Activated CD8-positive, alpha-beta memory T cell treated with anti-CD3 and anti-CD28 coated beads, Interleukin-2, amount 50 U/mL, for 24 hours (primary cell): ENCODE data around the gene TM4SF20.
A peak's percentile ranks its signal among the peaks of the same experiment; 100 is the strongest.
"Not testable (repeated sequence)": the region's sequence is repeated elsewhere in the genome, so short reads cannot be mapped to it uniquely, and the experiment has no call there.

Experiments
- DNase-seq: peaks from one replicate; pipeline ENCODE4 v3.0.0-alpha.2; 2020; ENCODE audit errors: extremely low read depth

The TM4SF20 gene

GRCh38 chr2:227367427-227367795 lies 11.7 kb downstream of the TM4SF20 start:
- no peak for DNase-seq

- no peak for DNase-seq
These were observed 12.2 kb downstream of the TM4SF20 start for GRCh38 chr2:227366769-227367426.

- no peak for DNase-seq
These were observed 13.3 kb downstream of the TM4SF20 start for GRCh38 chr2:227365833-227366232.

- DNase-seq = not testable (repeated sequence)
These were observed 14.4 kb downstream of the TM4SF20 start for GRCh38 chr2:227364585-227365263.

GRCh38 chr2:227363756-227364155 lies 15.3 kb downstream of the TM4SF20 start:
- no peak for DNase-seq

GRCh38 chr2:227360351-227360750 lies 18.8 kb downstream of the TM4SF20 start:
- DNase-seq = no peak

GRCh38 chr2:227351639-227352038 lies 27.5 kb downstream of the TM4SF20 start:
- no peak for DNase-seq

GRCh38 chr2:227349989-227350612 lies 29.0 kb downstream of the TM4SF20 start:
- DNase-seq = no peak

GRCh38 chr2:227348324-227348723 lies 30.8 kb downstream of the TM4SF20 start:
- DNase-seq = no peak

- DNase-seq = no peak
These were observed 32.0 kb downstream of the TM4SF20 start for GRCh38 chr2:227347117-227347516.

- DNase-seq = no peak
These were observed 34.9 kb downstream of the TM4SF20 start for GRCh38 chr2:227344231-227344630.

GRCh38 chr2:227341553-227341952 lies 37.6 kb downstream of the TM4SF20 start:
- DNase-seq = no peak

- DNase-seq = no peak
These were observed 39.0 kb downstream of the TM4SF20 start for GRCh38 chr2:227340106-227340505.

- DNase-seq = no peak
These were observed 40.0 kb downstream of the TM4SF20 start for GRCh38 chr2:227339098-227339599.

- DNase-seq = no peak
These were observed 41.7 kb downstream of the TM4SF20 start for GRCh38 chr2:227337442-227337841.

- no peak for DNase-seq
These were observed 43.4 kb downstream of the TM4SF20 start for GRCh38 chr2:227335713-227336112.

GRCh38 chr2:227326783-227327182 lies 52.3 kb downstream of the TM4SF20 start:
- no peak for DNase-seq

- no peak for DNase-seq
These were observed 53.3 kb downstream of the TM4SF20 start for GRCh38 chr2:227325839-227326195.

GRCh38 chr2:227324995-227325838 lies 53.9 kb downstream of the TM4SF20 start, which contains the start of gene MFF:
Gene MFF, plus strand, starts transcription at chr2:227325251. Its CDS starts 5,415 bp downstream, at chr2:227330666.
- DNase-seq = peak; percentile 85

GRCh38 chr2:227324642-227324994 lies 54.5 kb downstream of the TM4SF20 start:
- no peak for DNase-seq

- no peak for DNase-seq
These were observed 55.3 kb downstream of the TM4SF20 start for GRCh38 chr2:227323818-227324217.
